Activated CD4-positive, alpha-beta T cell treated with anti-CD3 and anti-CD28 coated beads, Interleukin-2, amount 50 U/mL, for 24 hours (primary cell): ENCODE measurements around the gene MANSC4.
A peak's percentile ranks its signal among the peaks of the same experiment; 100 is the strongest.
"Not testable (repeated sequence)": the region's sequence is repeated elsewhere in the genome, so short reads cannot be mapped to it uniquely, and the experiment has no call there.

Experiments
- DNase-seq, 2 donors: peaks; one replicate each; pipeline ENCODE4 v3.0.0-alpha.2; 2020; ENCODE audit warnings: low read depth in 1 of 2, low spot score in 1 of 2

MANSC4 gene

DNA sequence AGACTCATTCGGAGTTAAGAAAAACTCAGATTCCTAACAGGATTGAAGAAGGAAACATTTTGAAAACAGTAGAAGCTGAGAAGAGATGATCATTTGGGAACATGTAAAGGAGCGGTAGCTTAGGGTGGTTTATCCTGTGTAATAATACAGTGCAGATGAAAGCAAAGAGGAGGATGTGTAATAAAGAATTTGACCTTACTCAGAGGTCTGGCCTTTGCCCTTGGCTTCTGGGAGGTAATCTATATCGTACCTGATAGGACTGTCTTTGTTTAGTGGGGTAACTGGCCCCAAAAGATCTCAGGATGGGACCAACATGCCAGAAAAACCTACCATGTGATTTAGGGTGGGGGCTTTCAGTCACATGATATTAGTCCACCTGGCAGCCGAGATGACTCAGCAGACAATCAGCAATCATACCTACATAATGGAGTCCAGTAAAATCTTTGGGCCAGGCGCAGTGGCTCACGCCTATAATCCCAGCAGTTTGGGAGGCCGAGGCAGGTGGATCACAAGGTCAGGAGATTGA is 23.3 kb downstream of the MANSC4 start:
- DNase-seq: no peak

DNA sequence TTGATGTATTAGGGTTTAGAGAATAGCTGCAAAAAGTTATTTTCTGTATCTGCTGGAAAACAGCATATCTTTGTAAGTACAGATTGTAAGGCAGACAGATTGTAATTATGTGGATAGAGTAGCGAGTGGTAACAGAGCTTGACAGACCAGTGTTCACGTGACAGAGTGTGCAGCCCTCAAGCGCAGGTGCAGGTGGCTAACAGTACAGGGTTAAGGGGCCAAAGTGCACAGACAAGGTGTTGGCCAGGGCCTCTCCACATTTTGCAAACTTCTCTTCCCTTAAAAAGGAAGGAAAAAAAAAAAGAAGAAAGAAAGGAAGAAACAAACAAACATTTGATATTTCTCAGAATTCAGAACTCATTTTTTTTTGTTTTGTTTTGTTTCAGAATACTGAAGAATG is 25.2 kb downstream of the MANSC4 start:
- DNase-seq: no peak

DNA sequence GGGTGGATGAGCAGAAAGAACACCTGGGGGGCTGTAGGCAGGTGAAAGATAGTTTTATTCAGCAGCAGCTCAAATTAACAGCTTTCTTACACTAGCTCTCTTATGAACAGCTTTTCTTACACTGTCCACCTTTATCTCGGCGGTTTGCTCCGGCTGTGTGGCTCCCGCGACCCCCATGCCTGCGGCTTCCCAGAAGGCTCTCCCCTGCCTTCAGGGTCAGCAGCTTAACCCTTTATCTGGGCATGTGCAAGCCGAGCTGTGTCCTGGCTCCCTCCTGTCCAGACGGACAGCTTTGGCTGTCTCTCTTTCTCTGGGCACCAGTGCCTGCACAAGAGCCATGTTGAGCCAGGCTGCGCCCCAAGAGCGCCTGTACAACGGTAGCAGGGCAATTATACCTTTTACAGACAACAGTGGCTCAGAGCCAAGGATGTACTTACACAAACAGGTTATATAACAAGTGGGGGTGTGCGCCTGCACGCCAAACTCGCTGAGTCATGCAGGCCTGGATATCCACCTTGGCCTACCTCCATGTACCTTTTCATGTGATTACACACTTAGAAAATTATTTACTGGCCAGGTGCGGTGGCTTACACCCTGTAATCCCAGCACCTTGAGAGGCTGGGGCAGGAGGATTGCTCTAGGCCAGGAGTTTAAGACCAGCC is 28.5 kb downstream of the MANSC4 start:
- no peak for DNase-seq

DNA sequence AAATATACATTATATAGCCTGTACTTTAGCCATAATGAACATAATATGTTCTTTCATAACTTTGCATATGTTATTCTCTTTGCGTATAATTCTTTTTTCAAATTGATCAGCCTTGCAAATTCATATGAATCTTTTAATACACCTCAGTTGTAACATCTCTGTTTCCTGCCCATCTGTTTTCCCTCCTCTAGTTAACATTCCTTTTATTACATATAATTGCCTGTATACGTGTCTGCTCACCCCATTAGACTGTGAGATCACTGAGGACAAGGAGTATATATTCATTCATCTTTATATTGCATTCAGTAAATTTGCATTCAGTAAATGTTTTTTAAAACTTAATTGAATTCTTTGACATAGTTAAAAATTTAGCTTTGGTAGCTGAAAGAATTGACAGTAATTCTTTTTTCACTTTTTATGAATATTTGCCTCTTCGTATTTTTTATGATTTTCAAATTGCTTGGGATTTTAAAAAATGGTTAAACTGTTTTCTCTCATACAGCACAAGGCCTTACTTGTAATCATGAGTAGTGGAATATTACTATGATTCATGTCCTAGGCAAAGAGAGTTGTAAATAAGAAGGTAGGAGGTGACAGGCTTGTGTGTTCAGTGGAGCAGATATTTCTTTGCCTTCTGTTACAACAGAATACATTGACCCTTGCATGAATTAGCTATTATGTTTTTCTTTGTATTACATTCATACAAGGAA is 32.8 kb downstream of the MANSC4 start:
- DNase-seq: no peak

DNA sequence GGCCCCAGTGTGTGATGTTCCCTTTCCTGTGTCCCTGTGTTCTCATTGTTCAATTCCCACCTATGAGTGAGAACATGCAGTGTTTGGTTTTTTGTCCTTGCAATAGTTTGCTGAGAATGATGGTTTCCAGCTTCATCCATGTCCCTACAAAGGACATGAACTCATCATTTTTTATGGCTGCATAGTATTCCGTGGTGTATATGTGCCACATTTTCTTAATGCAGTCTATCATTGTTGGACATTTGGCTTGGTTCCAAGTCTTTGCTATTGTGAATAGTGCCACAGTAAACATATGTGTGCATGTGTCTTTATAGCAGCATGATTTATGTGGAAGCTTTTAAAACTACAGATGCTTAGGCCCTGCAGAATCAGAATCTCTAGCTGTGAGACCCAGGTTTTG is 34.3 kb downstream of the MANSC4 start:
- not testable (repeated sequence) for DNase-seq

DNA sequence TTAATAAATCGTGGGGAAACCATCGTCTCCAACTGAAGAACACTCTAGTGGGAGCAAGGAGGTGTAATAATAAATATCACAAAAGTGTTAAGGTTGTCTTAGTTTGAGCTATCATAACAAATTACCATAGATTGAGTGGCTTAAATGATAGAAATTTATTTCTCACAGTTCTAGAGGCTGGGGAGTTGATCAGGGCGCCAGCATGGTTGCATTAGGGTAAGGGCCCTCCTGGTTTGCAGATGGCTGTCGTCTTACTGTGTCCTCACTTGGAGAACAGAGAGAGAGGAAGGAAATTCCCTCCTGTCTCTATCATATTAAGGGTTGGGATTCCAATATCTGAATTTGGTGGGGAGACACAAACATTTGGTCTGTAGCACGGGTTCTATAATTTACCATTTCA is 36.4 kb downstream of the MANSC4 start:
- no peak for DNase-seq

DNA sequence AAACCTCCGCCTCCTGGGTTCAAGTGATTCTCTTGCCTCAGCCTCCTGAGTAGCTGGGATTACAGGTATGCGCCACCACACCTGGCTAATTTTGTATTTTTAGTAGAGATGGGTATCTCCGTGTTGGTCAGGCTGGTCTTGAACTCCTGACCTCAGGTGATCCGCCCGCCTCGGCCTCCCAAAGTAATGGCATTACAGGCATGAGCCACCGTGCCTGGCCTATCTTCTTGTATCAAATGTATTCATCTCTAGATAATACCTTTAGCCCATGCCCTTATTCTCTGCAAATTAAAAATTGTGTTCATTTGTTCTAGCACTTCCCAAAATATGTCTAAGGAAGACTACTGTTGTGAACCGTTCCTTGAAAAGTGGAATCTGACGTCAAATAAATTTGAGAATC is 45.7 kb downstream of the MANSC4 start:
- not testable (repeated sequence) for DNase-seq

DNA sequence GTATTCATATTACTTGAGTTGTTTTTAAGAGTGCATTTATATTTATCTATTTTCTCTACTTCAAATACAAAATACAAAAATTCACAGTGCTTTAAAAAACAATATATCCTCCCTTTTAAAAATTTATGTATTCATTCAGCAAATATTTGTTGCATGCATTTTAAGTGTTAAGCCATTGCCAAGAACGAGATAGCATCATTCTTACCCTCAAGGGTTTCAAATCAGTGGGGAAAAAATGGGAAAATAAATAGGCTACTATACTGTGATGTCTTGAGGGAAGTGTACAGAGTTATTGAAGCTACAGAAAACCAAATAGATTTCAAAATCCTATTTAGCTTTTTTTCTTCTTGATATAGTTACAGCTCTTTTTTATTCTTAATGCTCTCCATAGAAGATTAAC is 46.2 kb downstream of the MANSC4 start:
- DNase-seq: no peak

DNA sequence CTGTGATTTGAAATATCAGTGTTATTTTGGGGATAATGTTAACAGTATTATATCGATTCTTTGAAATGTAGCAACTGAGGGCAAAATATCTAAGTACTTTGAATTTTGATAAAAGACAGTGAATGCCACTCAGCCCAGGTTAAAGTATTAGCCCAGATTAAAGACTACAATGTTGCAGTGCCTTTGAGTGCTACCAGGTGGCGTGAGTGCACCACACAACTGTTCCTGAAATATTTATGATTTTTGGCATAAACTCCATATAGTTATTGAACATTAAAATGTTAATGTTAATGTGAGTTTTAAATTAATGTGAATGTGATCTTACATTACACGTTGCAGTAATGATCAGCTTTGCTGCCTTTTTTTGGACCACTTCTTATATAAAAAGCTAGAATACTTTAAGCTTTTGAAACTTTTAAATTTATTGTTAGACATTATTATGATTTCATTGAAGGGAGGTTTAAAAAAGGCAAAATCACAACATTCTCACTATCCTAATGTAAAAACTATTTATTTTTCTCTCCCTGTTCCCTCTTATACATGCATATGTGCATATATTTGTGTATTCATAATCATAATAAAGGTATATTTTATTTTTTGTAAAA is 46.9 kb downstream of the MANSC4 start:
- peak in 1 of 2 donors; percentile 19 for DNase-seq

DNA sequence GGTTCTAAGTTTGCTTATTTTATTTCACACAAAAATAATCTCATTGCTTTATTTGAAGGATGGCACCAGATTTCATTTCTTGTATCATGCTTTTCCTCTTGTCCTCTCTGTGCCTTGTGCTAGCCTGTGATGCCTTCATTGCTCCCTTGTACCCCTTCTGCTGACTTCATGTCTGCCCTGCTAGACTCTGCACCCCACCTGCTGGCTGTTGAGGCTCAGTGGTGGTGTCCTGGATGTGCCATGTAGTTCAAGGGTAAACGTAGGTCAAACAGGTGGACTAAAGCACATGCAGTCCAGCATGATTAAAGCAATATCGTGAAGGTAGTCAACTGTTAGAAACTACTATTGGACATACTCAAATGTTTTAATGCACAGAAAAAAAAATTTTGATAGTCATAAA is 47.8 kb downstream of the MANSC4 start:
- no peak for DNase-seq

DNA sequence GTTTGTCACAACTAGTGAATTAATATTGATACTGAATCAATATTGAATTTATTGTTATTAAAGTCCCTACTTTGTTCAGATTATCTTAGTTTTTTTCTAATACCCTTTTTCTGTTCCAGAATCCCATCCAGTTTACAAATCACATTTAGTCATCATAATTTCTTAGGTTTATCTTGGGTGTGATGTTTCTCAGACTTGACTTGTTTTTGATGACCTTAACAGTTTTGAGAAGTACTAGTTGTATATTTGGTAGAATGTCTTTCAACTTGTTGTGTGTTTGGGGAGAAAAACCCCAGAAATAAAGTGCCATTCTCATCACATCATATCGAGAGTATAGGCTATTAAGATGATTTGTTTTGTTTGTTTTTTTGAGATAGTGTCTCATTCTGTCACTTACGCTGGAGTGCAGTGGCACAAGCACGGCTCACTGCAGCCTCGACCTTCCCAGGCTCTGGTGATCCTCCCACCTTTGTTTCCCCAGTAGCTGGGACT is 49.9 kb downstream of the MANSC4 start:
- no peak for DNase-seq

DNA sequence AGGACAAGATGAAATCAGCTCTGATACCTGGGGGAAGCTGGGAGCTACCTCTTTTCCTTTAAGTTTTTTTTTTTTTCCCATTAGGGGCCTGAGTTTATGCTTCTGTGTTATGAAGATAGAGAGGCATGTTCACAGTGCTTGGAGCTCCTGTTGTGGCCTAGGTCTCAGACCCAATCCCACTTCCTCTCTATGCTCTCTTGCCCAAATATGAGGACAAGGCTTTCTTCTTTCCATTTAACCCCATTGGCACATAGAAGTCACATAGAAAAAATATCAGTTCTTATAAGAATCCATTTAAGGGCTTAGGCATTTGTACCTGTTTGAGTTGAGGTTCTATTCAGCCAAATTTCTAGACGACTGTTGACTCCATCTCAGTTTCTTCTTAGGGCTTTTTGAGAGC is 56.8 kb downstream of the MANSC4 start:
- DNase-seq: no peak
